C4-2B (cell line): Measurements from ENCODE around the gene CCDC182.

Experiments
- H3K27ac ChIP-seq: fragments of 450-650 bp; 2 replicates; pipeline ENCODE4 v1.5.1; 2017
- CTCF ChIP-seq: fragments of 450-650 bp; conservative IDR thresholded peaks from 2 replicates; pipeline ENCODE4 v1.5.1; 2017; ENCODE audit warnings: mild to moderate bottlenecking
- ZFX ChIP-seq: fragments of 450-650 bp; IDR thresholded peaks from 2 replicates; pipeline ENCODE4 v1.6.1; 2017

The CCDC182 gene

GRCh38 chr17:57782062-57782490, 37.0 kb upstream of the CCDC182 start:
- TF ChIP-seq ZFX (no peak), CTCF (no peak)
- no peak overlapping the region for H3K27ac ChIP-seq

GRCh38 chr17:57781386-57782061, 36.4 kb upstream of the CCDC182 start:
- no peak overlapping the region for H3K27ac ChIP-seq
- TF ChIP-seq CTCF, result no peak
- TF ChIP-seq ZFX, result no peak

- H3K27ac ChIP-seq, result no peak overlapping the region
- TF ChIP-seq CTCF (no peak), ZFX (no peak)
Observed at GRCh38 chr17:57779706-57780105, 34.6 kb upstream of the CCDC182 start.

GRCh38 chr17:57778306-57778705, 33.2 kb upstream of the CCDC182 start:
- TF ChIP-seq CTCF (no peak), ZFX (no peak)
- no peak overlapping the region for H3K27ac ChIP-seq

- H3K27ac ChIP-seq, result no peak overlapping the region
- TF ChIP-seq ZFX (no peak), CTCF (no peak)
Observed at GRCh38 chr17:57776366-57776765, 31.3 kb upstream of the CCDC182 start.

- no peak for TF ChIP-seq CTCF
- no peak for TF ChIP-seq ZFX
- H3K27ac ChIP-seq, result no peak overlapping the region
Observed at GRCh38 chr17:57774872-57775271, 29.8 kb upstream of the CCDC182 start.

GRCh38 chr17:57773557-57773956, 28.5 kb upstream of the CCDC182 start:
- H3K27ac ChIP-seq, result no peak overlapping the region
- no peak for TF ChIP-seq CTCF
- no peak for TF ChIP-seq ZFX
